Measurements from ENCODE around the gene KLK2. TPM values are rescaled to one million over a fixed set of nuclear protein-coding genes. Genes with fewer than 3 reads are reported as not detected.

KLK2 gene
- total RNA-seq, 1 experiment from 2014 or later = not detected

DNA sequence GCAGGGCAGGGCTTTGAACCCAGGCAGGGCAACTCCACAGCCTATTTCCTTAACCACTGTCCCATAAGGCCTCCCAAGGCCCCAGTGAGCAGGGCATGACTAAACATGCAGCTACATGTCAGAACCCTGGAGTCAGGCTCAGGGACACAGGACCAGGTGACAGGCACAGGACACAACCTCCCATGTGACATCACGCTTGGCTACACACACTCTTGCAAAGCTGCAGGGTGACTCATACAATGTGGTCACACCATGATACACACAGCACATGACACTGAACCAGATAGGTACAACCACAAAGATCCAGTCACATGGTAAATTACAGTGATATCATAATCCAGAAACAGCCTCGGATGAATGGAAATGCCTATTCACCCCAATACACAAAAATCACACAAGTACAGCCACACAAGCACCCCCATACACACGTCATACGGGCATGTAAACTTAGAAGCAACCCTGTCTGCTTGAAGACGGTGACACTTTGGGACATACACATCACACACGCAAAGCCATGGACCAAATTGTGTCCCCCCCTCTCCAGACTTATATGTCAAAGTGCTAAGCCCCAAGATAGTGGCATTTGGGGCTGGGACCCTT, 23.5 kb downstream of the KLK2 start:
- peak; percentile 74 for ATAC-seq
- no peaks in the 10 kb centered on the region for H3K9me3 ChIP-seq (ENCODE audit: control insufficient read depth in 1 of 2, insufficient read depth in 1 of 2, low read depth in 1 of 2, low read length in 2 of 2)
- peaks cover 4 to 15% of the 10 kb centered on the region in 2 experiments; a peak in 3 of 4 replicates for H3K4me1 ChIP-seq (ENCODE audit: control insufficient read depth in 1 of 2, insufficient read depth in 2 of 2, low read length in 2 of 2)
- H3K4me3 ChIP-seq (replicated peaks in 1 of 2; ENCODE audit: low read depth in 1 of 2, low read length in 2 of 2) = no peak overlapping the region
- no peak overlapping the region for H3K9ac ChIP-seq (ENCODE audit: low read length)
- H2AFZ ChIP-seq (ENCODE audit: low read depth, low read length, poor library complexity, severe bottlenecking) = no peak overlapping the region
- no peaks in the 10 kb centered on the region for H3K27me3 ChIP-seq (ENCODE audit: insufficient read depth, low read length)
- no peaks in the 10 kb centered on the region for H3K9me2 ChIP-seq (ENCODE audit: insufficient read depth)
- H3K79me2 ChIP-seq (ENCODE audit: insufficient read depth, low read length) = no peaks in the 10 kb centered on the region
- ChIA-PET POLR2A (interaction anchor here (1.1 kb wide), 2 partner anchors 53 to 92 kb away, joined by 3 to 4 read pairs; no protein-coding TSS in a partner anchor), RAD21 (ENCODE audit: low non-redundant PET in 1 of 2, low total read pairs in 2 of 2, uncharacterized antibody in 2 of 2, unreplicated experiment in 2 of 2) (no interaction called here), CTCF (interaction anchor here (0.7 to 1.2 kb wide), 2 partner anchors 13 to 120 kb away, joined by 3 to 5 read pairs; no protein-coding TSS in a partner anchor)
- peak; percentile 60 for DNase-seq (ENCODE audit: low read depth, low spot score)
- no peaks in the 10 kb centered on the region for H4K20me1 ChIP-seq (ENCODE audit: insufficient read depth)
- BruUV-seq (replicated peaks) = no TSS peak
- intact Hi-C loops (cut with micrococcal nuclease) = no loop called here
- H3K4me2 ChIP-seq (ENCODE audit: low read length) = no peak overlapping the region; the same call in 1 of the 2 replicates
- no peaks in the 10 kb centered on the region for H3K36me3 ChIP-seq (ENCODE audit: control insufficient read depth in 1 of 2, insufficient read depth in 2 of 2, low read length in 2 of 2)
- H3K27ac ChIP-seq (ENCODE audit: low read depth, low read length) = no peak overlapping the region
- TF ChIP-seq, protein P1, sequence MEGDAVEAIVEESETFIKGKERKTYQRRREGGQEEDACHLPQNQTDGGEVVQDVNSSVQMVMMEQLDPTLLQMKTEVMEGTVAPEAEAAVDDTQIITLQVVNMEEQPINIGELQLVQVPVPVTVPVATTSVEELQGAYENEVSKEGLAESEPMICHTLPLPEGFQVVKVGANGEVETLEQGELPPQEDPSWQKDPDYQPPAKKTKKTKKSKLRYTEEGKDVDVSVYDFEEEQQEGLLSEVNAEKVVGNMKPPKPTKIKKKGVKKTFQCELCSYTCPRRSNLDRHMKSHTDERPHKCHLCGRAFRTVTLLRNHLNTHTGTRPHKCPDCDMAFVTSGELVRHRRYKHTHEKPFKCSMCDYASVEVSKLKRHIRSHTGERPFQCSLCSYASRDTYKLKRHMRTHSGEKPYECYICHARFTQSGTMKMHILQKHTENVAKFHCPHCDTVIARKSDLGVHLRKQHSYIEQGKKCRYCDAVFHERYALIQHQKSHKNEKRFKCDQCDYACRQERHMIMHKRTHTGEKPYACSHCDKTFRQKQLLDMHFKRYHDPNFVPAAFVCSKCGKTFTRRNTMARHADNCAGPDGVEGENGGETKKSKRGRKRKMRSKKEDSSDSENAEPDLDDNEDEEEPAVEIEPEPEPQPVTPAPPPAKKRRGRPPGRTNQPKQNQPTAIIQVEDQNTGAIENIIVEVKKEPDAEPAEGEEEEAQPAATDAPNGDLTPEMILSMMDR (IDR thresholded peaks at IDR 0.05 in 2 of 3, conservative IDR thresholded peaks at IDR 0.05 in 1 of 3; ENCODE audit: borderline replicate concordance in 1 of 3, insufficient read depth in 1 of 3, low read depth in 2 of 3, low read length in 2 of 3) = no peak
- TF ChIP-seq EGR1 (IDR thresholded peaks at IDR 0.05; ENCODE audit: low read depth) (no peak), ZNF274 (IDR thresholded peaks at IDR 0.05; ENCODE audit: low read depth, low read length) (no peak), SRF (IDR thresholded peaks at IDR 0.05; ENCODE audit: low read depth) (no peak), SP1 (IDR thresholded peaks at IDR 0.05; ENCODE audit: low read depth) (peak; percentile 33; the same call in 1 of the 2 replicates), EZH2phosphoT487 (IDR thresholded peaks at IDR 0.05; ENCODE audit: borderline replicate concordance) (no peak), TCF7L2 (IDR thresholded peaks at IDR 0.05; ENCODE audit: borderline replicate concordance, extremely low read depth, insufficient read depth, insufficient read length) (no peak), ELF1 (IDR thresholded peaks at IDR 0.05; ENCODE audit: borderline replicate concordance, low read depth) (no peak), EZH2 (IDR thresholded peaks at IDR 0.05) (no peak), POLR2AphosphoS5 (IDR thresholded peaks at IDR 0.05; ENCODE audit: low read depth, low read length) (no peak), JUND (IDR thresholded peaks at IDR 0.05) (peak; percentile 66), YY1 (IDR thresholded peaks at IDR 0.05; ENCODE audit: extremely low read depth, insufficient replicate concordance, low read depth, low read length) (no peak), POLR2A (IDR thresholded peaks at IDR 0.05; ENCODE audit: borderline replicate concordance, extremely low read depth, insufficient read depth, insufficient read length) (no peak), ZFX (IDR thresholded peaks at IDR 0.05) (no peak), FOSL1 (IDR thresholded peaks at IDR 0.05; ENCODE audit: low read depth) (peak; percentile 73), CEBPB (IDR thresholded peaks at IDR 0.05; ENCODE audit: low read depth) (no peak)
- TF ChIP-seq, protein P2, sequence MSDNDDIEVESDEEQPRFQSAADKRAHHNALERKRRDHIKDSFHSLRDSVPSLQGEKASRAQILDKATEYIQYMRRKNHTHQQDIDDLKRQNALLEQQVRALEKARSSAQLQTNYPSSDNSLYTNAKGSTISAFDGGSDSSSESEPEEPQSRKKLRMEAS (IDR thresholded peaks at IDR 0.05) = peak; percentile 89
- TF ChIP-seq, protein P3, sequence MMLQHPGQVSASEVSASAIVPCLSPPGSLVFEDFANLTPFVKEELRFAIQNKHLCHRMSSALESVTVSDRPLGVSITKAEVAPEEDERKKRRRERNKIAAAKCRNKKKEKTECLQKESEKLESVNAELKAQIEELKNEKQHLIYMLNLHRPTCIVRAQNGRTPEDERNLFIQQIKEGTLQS (IDR thresholded peaks at IDR 0.05) = no peak
- TF ChIP-seq, protein P4, sequence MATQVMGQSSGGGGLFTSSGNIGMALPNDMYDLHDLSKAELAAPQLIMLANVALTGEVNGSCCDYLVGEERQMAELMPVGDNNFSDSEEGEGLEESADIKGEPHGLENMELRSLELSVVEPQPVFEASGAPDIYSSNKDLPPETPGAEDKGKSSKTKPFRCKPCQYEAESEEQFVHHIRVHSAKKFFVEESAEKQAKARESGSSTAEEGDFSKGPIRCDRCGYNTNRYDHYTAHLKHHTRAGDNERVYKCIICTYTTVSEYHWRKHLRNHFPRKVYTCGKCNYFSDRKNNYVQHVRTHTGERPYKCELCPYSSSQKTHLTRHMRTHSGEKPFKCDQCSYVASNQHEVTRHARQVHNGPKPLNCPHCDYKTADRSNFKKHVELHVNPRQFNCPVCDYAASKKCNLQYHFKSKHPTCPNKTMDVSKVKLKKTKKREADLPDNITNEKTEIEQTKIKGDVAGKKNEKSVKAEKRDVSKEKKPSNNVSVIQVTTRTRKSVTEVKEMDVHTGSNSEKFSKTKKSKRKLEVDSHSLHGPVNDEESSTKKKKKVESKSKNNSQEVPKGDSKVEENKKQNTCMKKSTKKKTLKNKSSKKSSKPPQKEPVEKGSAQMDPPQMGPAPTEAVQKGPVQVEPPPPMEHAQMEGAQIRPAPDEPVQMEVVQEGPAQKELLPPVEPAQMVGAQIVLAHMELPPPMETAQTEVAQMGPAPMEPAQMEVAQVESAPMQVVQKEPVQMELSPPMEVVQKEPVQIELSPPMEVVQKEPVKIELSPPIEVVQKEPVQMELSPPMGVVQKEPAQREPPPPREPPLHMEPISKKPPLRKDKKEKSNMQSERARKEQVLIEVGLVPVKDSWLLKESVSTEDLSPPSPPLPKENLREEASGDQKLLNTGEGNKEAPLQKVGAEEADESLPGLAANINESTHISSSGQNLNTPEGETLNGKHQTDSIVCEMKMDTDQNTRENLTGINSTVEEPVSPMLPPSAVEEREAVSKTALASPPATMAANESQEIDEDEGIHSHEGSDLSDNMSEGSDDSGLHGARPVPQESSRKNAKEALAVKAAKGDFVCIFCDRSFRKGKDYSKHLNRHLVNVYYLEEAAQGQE (IDR thresholded peaks at IDR 0.05; ENCODE audit: low read depth) = no peak
- TF ChIP-seq, protein P5, sequence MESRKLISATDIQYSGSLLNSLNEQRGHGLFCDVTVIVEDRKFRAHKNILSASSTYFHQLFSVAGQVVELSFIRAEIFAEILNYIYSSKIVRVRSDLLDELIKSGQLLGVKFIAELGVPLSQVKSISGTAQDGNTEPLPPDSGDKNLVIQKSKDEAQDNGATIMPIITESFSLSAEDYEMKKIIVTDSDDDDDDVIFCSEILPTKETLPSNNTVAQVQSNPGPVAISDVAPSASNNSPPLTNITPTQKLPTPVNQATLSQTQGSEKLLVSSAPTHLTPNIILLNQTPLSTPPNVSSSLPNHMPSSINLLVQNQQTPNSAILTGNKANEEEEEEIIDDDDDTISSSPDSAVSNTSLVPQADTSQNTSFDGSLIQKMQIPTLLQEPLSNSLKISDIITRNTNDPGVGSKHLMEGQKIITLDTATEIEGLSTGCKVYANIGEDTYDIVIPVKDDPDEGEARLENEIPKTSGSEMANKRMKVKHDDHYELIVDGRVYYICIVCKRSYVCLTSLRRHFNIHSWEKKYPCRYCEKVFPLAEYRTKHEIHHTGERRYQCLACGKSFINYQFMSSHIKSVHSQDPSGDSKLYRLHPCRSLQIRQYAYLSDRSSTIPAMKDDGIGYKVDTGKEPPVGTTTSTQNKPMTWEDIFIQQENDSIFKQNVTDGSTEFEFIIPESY (IDR thresholded peaks at IDR 0.05; ENCODE audit: extremely low read depth, insufficient replicate concordance, low read length) = no peak

Measured in HCT116 (cell line).